ENCODE data around the gene KMT2E.
"Not testable (repeated sequence)": the region's sequence is repeated elsewhere in the genome, so short reads cannot be mapped to it uniquely, and the experiment has no call there.

The KMT2E gene

DNA sequence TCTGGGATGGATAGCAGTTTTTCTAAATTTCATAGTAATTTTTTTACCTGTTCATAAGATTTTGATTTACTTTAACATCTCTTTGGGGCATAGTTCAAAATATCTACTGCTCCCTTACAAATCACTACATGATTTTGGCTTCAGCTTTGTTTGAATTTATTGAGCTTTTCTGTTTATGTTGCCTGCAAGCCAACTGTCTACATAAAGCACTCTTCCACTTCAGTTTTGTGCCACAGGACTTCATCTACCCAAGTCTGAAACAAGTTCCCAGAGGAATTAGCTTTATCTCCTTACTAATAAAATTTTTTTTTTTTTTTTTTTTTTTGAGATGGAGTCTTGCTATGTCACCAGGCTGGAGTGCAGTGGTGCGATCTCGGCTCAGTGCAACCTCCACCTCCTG, 45.4 kb upstream of the KMT2E start:
- POLR2A ChIA-PET (ENCODE audit: low non-redundant PET), result no interaction called here
- TF ChIP-seq, protein P1, sequence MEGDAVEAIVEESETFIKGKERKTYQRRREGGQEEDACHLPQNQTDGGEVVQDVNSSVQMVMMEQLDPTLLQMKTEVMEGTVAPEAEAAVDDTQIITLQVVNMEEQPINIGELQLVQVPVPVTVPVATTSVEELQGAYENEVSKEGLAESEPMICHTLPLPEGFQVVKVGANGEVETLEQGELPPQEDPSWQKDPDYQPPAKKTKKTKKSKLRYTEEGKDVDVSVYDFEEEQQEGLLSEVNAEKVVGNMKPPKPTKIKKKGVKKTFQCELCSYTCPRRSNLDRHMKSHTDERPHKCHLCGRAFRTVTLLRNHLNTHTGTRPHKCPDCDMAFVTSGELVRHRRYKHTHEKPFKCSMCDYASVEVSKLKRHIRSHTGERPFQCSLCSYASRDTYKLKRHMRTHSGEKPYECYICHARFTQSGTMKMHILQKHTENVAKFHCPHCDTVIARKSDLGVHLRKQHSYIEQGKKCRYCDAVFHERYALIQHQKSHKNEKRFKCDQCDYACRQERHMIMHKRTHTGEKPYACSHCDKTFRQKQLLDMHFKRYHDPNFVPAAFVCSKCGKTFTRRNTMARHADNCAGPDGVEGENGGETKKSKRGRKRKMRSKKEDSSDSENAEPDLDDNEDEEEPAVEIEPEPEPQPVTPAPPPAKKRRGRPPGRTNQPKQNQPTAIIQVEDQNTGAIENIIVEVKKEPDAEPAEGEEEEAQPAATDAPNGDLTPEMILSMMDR (conservative IDR thresholded peaks at IDR 0.05; ENCODE audit: low read depth), result no peak
- CTCF ChIA-PET, result no interaction called here
- no peak overlapping the region for H3K27ac ChIP-seq
- DNase-seq (ENCODE audit: low spot score), result no peak

DNA sequence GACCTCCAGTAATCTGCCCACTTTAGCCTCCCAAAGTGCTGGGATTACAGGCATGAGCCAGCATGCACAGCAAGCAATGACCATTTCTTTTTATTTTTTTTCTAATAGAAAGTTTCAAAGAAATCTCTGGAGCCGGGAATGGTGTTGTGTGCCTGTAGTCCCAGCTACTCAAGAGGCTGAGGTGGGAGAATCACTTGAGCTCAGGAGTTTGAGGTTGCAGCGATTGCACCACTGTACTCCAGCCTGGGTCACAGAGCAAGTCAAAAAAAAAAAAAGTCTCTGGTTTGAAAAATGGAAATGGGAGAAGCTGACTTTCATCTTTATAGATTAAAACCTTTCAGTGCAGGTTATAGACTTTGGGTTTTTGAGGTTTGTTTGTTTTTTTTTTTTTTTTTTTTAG, 44.8 kb upstream of the KMT2E start:
- TF ChIP-seq, protein P1 (conservative IDR thresholded peaks at IDR 0.05; ENCODE audit: low read depth), result no peak
- DNase-seq (ENCODE audit: low spot score), result no peak
- H3K27ac ChIP-seq, result no peak overlapping the region
- CTCF ChIA-PET, result no interaction called here
- POLR2A ChIA-PET (ENCODE audit: low non-redundant PET), result no interaction called here

DNA sequence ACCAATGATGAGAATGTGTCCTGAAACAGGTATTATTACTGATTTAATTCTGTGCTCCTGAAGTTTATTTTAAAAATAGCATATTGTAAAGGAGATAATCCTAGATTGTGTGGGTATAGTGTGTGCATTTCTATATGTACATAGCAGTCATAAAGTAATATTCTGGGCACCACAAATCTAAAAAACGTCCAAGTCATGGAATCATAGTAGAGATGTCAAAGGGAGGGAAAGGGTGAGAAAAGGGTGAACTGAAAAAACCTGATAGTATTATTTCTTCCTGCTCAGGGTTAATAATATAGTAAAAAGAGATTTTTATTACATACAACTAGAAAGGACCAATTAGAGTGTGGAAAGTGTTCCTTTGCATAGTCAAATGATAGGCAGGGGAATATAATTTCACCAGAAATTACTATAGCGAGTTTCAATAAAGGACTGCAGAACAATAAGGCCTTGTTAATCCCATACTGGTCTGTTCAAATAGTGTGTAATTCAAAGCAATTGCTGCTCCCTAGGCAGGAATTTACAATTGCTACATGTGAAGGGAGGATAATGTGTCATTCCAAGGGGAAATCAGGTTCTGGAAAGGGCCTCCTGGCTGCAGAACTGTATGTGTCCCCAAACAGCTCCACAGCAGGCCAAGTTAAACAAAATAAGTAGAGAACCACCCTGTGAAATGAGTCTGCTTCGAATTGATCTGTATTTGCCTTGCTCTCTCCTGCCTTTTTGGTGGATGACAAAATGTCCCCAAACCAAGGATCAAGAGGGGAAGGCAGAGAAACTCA, 42.5 kb upstream of the KMT2E start:
- CTCF ChIA-PET, result no interaction called here
- DNase-seq (ENCODE audit: low spot score), result no peak
- H3K27ac ChIP-seq, result peak overlapping the region; percentile 78
- POLR2A ChIA-PET (ENCODE audit: low non-redundant PET), result no interaction called here
- TF ChIP-seq, protein P1 (conservative IDR thresholded peaks at IDR 0.05; ENCODE audit: low read depth), result no peak

DNA sequence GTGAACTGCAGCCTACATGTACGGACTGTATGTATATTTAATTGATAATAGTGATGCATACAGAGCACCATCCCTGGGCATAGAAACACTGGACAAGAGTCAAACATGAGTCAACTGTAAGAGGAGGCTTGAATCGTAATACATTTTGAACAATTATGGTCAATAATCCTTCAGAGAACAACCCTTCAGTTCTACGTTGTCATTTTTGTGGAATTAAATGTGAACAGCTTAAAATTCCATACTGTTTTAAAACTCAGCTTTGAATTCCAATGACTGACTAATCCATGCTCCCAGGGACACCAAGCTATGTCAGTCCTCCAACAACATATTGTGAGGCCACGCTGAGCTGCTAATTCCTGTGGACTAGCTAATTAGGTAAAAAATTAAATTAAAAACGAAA, 41.5 kb upstream of the KMT2E start:
- TF ChIP-seq, protein P1 (conservative IDR thresholded peaks at IDR 0.05; ENCODE audit: low read depth), result no peak
- POLR2A ChIA-PET (ENCODE audit: low non-redundant PET), result no interaction called here
- peak overlapping the region; percentile 88 for H3K27ac ChIP-seq
- DNase-seq (ENCODE audit: low spot score), result no peak
- CTCF ChIA-PET, result interaction anchor here (0.9 kb wide), 1 partner anchor 9 kb away, joined by 6 read pairs; no protein-coding TSS in a partner anchor

DNA sequence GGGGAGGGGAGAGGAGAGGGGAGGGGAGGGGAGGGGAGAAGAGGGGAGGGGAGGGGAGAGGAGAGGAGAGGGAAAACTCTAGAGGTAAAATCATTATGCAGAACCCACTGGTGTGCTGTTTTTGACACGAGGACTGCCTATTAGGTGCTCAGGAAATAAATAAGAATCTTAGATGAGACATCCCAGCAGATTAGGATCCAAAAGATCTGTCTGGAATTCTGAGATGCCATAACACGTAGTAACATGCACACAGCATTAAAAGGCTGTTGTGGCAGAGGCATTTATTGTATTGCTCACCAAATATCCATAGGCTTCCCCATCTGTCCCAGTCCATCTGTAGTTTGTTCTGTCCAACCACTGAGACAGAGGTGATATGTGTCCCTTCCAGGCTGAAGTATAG, 40.8 kb upstream of the KMT2E start:
- DNase-seq (ENCODE audit: low spot score), result peak; percentile 77
- H3K27ac ChIP-seq, result peak overlapping the region; percentile 88
- CTCF ChIA-PET, result interaction anchor here (0.9 kb wide), 1 partner anchor 8 kb away, joined by 6 read pairs; no protein-coding TSS in a partner anchor
- TF ChIP-seq, protein P1 (conservative IDR thresholded peaks at IDR 0.05; ENCODE audit: low read depth), result no peak
- POLR2A ChIA-PET (ENCODE audit: low non-redundant PET), result no interaction called here

DNA sequence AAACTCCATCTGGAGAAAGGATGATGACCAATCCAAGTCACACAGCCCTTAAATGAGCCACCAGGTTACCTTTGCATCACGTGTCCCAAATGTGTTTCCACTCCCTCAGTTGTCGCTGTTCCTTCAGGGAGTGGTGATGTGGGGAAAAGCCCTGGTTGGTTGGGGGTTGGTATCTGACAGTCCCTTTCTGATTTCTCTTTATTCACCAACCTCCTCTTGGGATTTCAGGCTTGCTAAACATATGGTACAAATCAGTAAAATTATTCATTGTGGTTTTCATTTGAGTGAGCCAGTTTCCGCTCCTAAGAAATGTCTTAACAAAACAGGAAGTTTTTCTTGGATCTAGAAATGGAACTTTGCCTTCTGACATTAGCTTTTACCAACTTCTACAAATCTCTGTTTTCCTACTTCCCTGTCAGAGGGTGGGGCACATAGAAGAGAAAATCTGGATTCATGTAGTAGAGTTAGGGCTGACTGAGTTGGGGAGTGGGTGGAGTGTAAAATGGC, 40.0 kb upstream of the KMT2E start:
- TF ChIP-seq, protein P1 (conservative IDR thresholded peaks at IDR 0.05; ENCODE audit: low read depth), result no peak
- DNase-seq (ENCODE audit: low spot score), result no peak
- H3K27ac ChIP-seq, result peak overlapping the region; percentile 88
- CTCF ChIA-PET, result no interaction called here
- POLR2A ChIA-PET (ENCODE audit: low non-redundant PET), result no interaction called here

DNA sequence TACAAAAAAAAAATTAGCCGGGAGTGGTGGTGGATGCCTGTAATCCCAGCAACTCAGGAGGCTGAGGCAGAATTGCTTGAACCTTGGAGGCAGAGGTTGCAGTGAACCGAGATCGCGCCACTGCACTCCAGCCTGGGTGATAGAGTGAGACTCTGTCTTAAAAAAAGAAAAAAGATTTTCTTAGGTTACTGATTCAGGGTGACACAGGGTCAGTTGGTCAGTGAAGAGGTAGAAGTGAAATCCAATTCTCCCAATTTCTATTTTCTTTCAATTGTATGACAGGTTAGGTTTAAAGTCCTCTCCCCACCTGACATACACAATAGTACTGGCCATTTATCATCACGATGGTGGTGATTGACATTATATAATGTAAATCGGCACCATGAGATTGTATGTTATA, 38.5 kb upstream of the KMT2E start:
- POLR2A ChIA-PET (ENCODE audit: low non-redundant PET); DNase-seq (ENCODE audit: low spot score); CTCF ChIA-PET: not testable (repeated sequence)
- peak overlapping the region; percentile 88; the same call in 1 of the 2 replicates for H3K27ac ChIP-seq

Data from RWPE1 (cell line).